HG03354 (cell line): ENCODE results near the gene PANX3.
"Not testable (repeated sequence)": the region's sequence is repeated elsewhere in the genome, so short reads cannot be mapped to it uniquely, and the experiment has no call there.

Experiments used
- ATAC-seq: cut with Tn5 transposase; IDR thresholded peaks from one replicate; pipeline ENCODE4 v1.9.1; 2021; ENCODE audit warnings: mild to moderate bottlenecking; ENCODE audit not compliant: unreplicated experiment, poor library complexity, severe bottlenecking

The PANX3 gene

GRCh38 chr11:124611064-124611463 lies at the start of gene PANX3:
TSS of gene PANX3 (plus strand) at chr11:124611428. CDS start at chr11:124611557, 129 bp downstream.
- no peak for ATAC-seq

GRCh38 chr11:124569697-124570096 lies 41.5 kb upstream of the PANX3 start, which contains the start of gene OR8A1:
TSS of gene OR8A1 (plus strand) at chr11:124569997. CDS start at chr11:124570120, 123 bp downstream.
- no peak for ATAC-seq

GRCh38 chr11:124570160-124570559 lies 41.1 kb upstream of the PANX3 start:
- ATAC-seq: no peak

DNA sequence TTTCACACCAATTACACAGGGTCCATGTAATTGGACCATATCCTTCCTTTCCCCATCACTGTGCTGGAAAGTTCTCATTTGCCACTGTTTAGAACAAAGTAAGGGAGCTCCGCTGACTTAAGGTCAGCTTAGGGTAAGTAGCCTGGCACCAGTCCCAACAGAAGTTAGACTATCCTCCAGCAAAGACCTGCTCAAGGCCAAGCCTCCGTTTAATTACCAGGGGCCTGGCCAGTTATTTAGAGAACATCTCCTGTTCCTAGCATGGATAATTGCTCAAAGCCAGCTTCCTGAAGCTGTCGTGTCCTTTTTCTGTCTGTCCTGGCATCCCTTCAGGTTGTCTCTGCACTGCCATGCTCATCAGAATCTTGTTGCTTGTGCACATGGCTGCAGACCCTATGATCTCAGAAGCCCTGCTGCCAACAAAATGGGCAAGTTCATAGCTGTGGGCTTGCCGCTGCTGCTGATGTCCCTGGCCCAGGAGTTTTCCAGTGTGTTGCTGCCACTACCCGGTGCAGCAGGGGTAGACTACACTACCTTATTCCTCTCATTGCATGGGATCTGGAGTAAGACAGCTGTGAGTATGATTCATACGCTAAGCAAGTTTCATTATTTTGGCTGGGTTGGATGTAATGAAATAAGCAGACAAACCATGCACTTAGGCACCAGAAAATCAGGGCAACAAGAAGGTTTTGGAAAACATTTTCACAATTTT lies 33.4 kb upstream of the PANX3 start:
- ATAC-seq: no peak

GRCh38 chr11:124578761-124579160 lies 32.5 kb upstream of the PANX3 start:
- no peak for ATAC-seq

DNA sequence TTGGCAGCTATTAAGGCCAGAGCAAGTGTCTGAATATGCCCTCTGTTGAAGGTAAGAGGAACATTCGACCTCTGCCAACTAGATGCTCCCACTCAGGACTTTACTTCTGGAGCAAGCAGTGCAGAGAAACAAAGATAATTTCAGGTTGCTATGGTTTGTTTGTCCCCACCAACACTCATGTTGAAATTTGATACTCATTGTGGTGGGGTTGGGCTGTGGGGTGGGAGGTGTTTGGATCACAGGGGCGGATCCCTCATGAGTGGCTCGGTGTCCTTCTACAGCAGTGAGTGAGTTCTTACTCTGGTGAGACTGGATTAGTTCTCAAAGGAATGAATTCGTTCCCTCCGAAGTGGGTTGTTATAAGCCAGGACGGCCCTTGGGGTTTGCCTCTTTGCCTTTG lies 29.4 kb upstream of the PANX3 start:
- ATAC-seq: no peak

DNA sequence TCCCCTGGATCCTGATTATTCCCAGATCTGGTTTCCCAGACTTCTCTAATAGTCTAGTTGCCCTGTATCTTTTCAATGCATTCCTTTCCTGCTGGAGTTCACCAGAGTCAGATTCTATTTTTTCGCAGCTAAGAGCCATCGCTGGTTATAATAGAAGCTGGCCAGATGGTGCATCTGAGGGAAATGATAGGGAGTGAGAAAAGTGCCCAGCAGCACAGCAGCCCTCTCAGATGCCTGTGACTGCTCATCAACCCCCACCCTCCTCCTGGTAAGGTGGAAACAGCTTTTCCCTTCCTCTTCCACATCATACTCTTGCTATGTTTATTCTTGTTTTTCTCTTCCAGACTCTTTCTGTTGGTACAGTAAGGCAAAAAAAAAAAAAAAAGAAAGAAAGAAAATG lies 28.7 kb upstream of the PANX3 start:
- no peak for ATAC-seq

- no peak for ATAC-seq
Observed at GRCh38 chr11:124583781-124584180, 27.4 kb upstream of the PANX3 start.

- no peak for ATAC-seq
Observed at GRCh38 chr11:124584681-124585372, 26.4 kb upstream of the PANX3 start.

DNA sequence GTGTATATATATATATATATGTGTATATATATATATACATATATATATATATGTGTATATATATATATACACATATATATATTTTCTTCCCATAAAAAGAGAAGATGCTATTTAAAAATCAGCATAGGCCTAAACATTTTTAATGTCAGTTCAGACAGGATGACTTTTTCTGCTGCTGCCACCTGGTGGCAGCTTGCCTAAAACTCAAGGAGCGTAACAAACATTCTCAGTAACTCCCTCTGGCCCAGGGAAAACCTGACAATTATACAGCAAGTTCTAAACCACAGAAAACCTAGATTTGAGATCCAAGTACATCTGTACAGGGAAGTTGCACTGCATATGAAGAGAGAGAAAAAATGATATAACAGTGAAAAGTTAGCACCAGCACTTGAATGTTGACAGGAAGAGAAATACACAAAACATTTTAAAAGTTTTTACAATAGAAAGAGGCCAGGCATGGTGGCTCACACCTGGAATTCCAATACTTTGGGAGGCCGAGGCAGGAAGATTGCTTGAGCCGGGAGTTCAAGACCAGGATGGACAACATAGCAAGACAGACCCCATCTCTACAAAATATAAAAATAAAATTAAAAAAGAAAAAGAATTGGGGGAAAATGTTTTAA lies 24.9 kb upstream of the PANX3 start:
- peak; percentile 67 for ATAC-seq

GRCh38 chr11:124591430-124591829 lies 19.8 kb upstream of the PANX3 start:
- no peak for ATAC-seq

DNA sequence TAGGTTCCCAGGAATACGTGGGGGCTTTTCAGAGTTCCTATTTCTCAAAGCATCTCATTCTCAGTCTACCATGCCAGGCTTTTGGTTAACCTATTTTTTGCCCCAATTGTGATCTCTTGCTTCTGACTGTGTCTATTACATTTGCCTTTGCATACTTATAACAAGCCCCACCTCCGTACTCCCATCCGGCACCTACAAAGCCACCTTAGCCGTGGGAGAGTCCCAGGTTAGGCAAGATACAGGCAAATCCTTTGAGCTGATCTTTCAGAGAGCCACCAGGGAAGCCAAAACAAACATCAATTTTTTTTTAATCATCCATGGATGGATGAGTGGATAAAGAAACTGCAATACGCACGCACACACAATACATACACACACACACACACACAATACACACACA lies 18.6 kb upstream of the PANX3 start:
- no peak for ATAC-seq

DNA sequence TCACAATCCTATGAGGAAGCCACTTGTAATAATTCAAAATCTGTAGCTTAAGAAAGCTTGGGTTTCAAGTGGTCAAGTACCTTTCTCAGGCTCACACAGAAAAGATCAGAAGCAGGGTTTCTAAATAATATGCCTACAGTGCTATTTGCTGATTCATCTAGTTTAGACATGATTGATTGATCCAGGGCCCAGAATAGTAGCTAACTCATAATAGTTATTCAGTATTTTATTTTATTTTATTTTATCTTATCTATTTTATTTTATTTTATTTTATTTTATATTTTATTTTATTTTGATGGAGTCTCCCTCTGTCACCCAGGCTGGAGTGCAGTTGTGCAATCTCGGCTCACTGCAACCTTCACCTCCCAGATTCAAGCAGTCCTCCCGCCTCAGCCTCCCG lies 15.9 kb upstream of the PANX3 start:
- ATAC-seq: no peak

DNA sequence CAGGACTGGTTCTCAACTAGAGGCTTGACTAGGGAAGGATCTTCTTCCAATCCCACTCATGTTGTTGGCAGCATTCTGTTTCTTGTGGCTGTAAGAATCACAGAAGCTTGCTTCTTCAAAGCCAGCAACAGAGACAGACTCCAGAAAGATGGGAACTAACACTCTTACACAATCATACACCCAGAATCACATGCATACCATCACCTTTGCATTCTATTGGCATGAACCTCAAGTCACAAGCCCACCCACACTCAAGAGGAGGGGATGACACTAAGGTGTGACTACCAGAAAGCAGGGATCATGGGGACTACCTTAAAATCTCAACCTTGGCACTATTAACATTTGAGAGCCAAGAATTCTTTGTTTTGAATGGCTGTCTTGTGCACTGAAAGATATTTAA lies 13.6 kb upstream of the PANX3 start:
- no peak for ATAC-seq

- no peak for ATAC-seq
Observed at GRCh38 chr11:124600621-124601320, 10.5 kb upstream of the PANX3 start.

- no peak for ATAC-seq
Observed at GRCh38 chr11:124602193-124602592, 9.0 kb upstream of the PANX3 start.

- ATAC-seq: not testable (repeated sequence)
Observed at GRCh38 chr11:124602723-124603122, 8.5 kb upstream of the PANX3 start.

GRCh38 chr11:124605719-124606118 lies 5.5 kb upstream of the PANX3 start:
- no peak for ATAC-seq

DNA sequence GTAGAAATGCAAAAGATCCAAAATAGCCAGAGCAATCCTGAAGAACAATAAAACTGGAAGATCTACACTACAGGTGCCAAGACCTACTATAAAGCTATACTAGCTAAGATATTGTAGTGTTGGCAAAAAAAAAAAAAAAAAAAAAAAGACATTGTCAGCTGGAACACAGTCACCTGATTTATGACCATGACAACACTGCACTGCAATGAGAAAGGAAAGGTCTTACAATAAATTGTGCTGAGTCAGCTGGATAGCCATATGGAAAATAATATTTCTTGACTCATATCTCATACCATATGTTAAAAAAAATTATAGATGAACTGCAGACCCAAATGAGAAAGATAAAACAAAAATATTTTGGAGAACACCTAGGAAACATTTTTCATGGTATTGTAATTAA lies 3.1 kb upstream of the PANX3 start:
- no peak for ATAC-seq

DNA sequence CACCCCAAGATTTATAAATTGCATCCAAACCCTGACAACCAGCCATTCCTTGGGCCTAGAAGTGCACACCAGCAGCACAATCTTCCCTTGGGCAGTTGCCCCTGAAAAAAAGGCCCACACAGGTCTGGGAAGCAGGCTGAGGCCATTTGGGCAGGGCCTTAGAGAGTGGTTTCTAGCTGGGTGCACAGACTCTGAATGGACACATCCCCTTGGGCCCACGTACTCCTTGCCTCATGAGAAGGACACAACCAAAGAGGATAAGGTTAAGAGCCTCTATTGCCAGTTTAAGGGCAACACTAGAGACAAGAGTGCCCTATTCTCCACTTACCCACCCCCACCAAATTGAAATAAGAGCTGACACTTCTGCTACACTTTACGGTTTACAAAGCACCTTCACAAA lies 933 bp upstream of the PANX3 start:
- ATAC-seq: no peak
